IMR-90 (cell line): Measurements from ENCODE around the gene ZMYM1. TPM values are rescaled to one million over a fixed set of nuclear protein-coding genes. Genes with fewer than 3 reads are reported as not detected.

ENCODE experiments used
- ATAC-seq: fragments of 200-7000 bp; cut with Tn5 transposase; 2 replicates; pipeline ENCODE4 v1.9.1; 2020; ENCODE audit warnings: low read depth, mild to moderate bottlenecking, moderate library complexity
- BruUV-seq: library from RNA; stranded (reverse); fragments of 400-500 nt; replicated peaks from 2 replicates; lab custom pipeline; 2021; lab: Mats Ljungman, UMichigan
- CTCF ChIA-PET: fragments of 300-600 bp; formaldehyde crosslinking; extraction: SDS; loops from one replicate; lab custom pipeline; 2021; ENCODE audit warnings: antibody characterized with exemption; lab: Yijun Ruan, JAX
- POLR2A ChIA-PET: fragments of 300-600 bp; sonication (Branson Sonifier 250); formaldehyde crosslinking; loops from one replicate; lab custom pipeline; 2022; ENCODE audit warnings: antibody characterized with exemption; ENCODE audit not compliant: unreplicated experiment; lab: Charles Lee
- DNase-seq: peaks from one replicate; pipeline ENCODE4 v3.0.0; 2013
- H2AFZ ChIP-seq: replicated peaks from 2 replicates; pipeline ENCODE3; 2013; ENCODE audit warnings: low read length, mild to moderate bottlenecking; ENCODE audit not compliant: poor library complexity
- H2AK5ac ChIP-seq: 2 replicates; pipeline ENCODE4 v1.6.1; 2013; ENCODE audit warnings: low read depth, low read length, inconsistent platforms
- H2AK9ac ChIP-seq: replicated peaks from 2 replicates; pipeline ENCODE3; 2013; ENCODE audit warnings: mild to moderate bottlenecking, low read depth, low read length, moderate library complexity; ENCODE audit not compliant: poor library complexity
- H2BK120ac ChIP-seq: 2 replicates; pipeline ENCODE4 v1.6.1; 2013; ENCODE audit warnings: low read depth, low read length, inconsistent platforms
- H2BK15ac ChIP-seq: 3 replicates; pipeline ENCODE4 v1.6.1; 2013; ENCODE audit warnings: low read depth, low read length, inconsistent platforms
- H2BK20ac ChIP-seq: 2 replicates; pipeline ENCODE4 v1.6.1; 2013; ENCODE audit warnings: low read depth, mild to moderate bottlenecking, inconsistent platforms, low read length, moderate library complexity
- H2BK5ac ChIP-seq: 2 replicates; pipeline ENCODE4 v1.6.1; 2013; ENCODE audit warnings: mild to moderate bottlenecking, low read depth, low read length, inconsistent platforms; ENCODE audit not compliant: poor library complexity, severe bottlenecking
- H3K14ac ChIP-seq: replicated peaks from 2 replicates; pipeline ENCODE4 v1.6.1; 2013; ENCODE audit warnings: low read depth, low read length, inconsistent platforms
- H3K18ac ChIP-seq: 2 replicates; pipeline ENCODE4 v1.6.1; 2013; ENCODE audit warnings: low read depth, low read length, control low read depth
- H3K23ac ChIP-seq: 2 replicates; pipeline ENCODE4 v1.6.1; 2013; ENCODE audit warnings: low read depth, low read length, inconsistent platforms
- H3K27ac ChIP-seq: 2 replicates; pipeline ENCODE4 v1.5.1; 2013; ENCODE audit warnings: mild to moderate bottlenecking, control low read depth, low read length; ENCODE audit not compliant: insufficient read depth
- H3K27me3 ChIP-seq: 2 replicates; pipeline ENCODE4 v1.6.1; 2013; ENCODE audit warnings: low read length; ENCODE audit not compliant: control insufficient read depth, insufficient read depth
- H3K36me3 ChIP-seq: 2 replicates; pipeline ENCODE4 v1.6.1; 2013; ENCODE audit warnings: low read length, mixed read lengths; ENCODE audit not compliant: control insufficient read depth, insufficient read depth
- H3K4ac ChIP-seq: 2 replicates; pipeline ENCODE4 v1.6.1; 2013; ENCODE audit warnings: low read depth, low read length, inconsistent platforms
- H3K4me1 ChIP-seq: 2 replicates; pipeline ENCODE4 v1.6.1; 2013; ENCODE audit warnings: low read length, mixed read lengths; ENCODE audit not compliant: control insufficient read depth, insufficient read depth
- H3K4me2 ChIP-seq: 2 replicates; pipeline ENCODE4 v1.6.1; 2013; ENCODE audit warnings: low read depth, mild to moderate bottlenecking, control low read depth, low read length, moderate library complexity
- H3K4me3 ChIP-seq: 2 replicates; pipeline ENCODE4 v1.5.1; 2013; ENCODE audit warnings: low read depth, mild to moderate bottlenecking, control low read depth, low read length, moderate library complexity; ENCODE audit not compliant: insufficient read depth
- H3K56ac ChIP-seq: 2 replicates; pipeline ENCODE4 v1.6.1; 2013; ENCODE audit warnings: low read length, inconsistent platforms; ENCODE audit not compliant: insufficient read depth; ENCODE audit errors: extremely low read depth
- H3K79me1 ChIP-seq, 2 experiments: 2 replicates each; pipeline ENCODE4 v1.6.1; 2013; ENCODE audit warnings: low read length in 2 of 2, inconsistent platforms in 1 of 2, low read depth in 1 of 2
- H3K9ac ChIP-seq: 2 replicates; pipeline ENCODE4 v1.6.1; 2013; ENCODE audit warnings: low read depth, low read length, control low read depth
- H3K9me1 ChIP-seq: 2 replicates; pipeline ENCODE4 v1.6.1; 2013; ENCODE audit warnings: low read length, inconsistent platforms; ENCODE audit not compliant: insufficient read depth
- H3K9me3 ChIP-seq: 2 replicates; pipeline ENCODE4 v1.6.1; 2013; ENCODE audit warnings: low read length; ENCODE audit not compliant: control insufficient read depth, insufficient read depth
- H4K20me1 ChIP-seq: 2 replicates; pipeline ENCODE4 v1.6.1; 2013; ENCODE audit warnings: low read length, inconsistent platforms; ENCODE audit not compliant: insufficient read depth
- H4K5ac ChIP-seq: 2 replicates; pipeline ENCODE4 v1.6.1; 2013; ENCODE audit warnings: mild to moderate bottlenecking, low read depth, low read length, control low read depth
- H4K8ac ChIP-seq, 2 experiments: 2 replicates each; pipeline ENCODE4 v1.6.1; 2013; ENCODE audit warnings: low read depth in 2 of 2, low read length in 2 of 2, control low read depth in 1 of 2, inconsistent platforms in 1 of 2
- H4K91ac ChIP-seq: 2 replicates; pipeline ENCODE4 v1.6.1; 2013; ENCODE audit warnings: low read depth, low read length, inconsistent platforms; ENCODE audit not compliant: insufficient read depth
- BHLHE40 ChIP-seq: fragments of 150-350 bp; IDR thresholded peaks from 2 replicates; pipeline ENCODE4 v1.6.1; 2016; ENCODE audit warnings: mild to moderate bottlenecking, low read depth, low read length
- CEBPB ChIP-seq: IDR thresholded peaks from 2 replicates; pipeline ENCODE4 v1.6.1; 2012; ENCODE audit warnings: low read depth, low read length, improper control_type of control experiment
- CHD1 ChIP-seq: IDR thresholded peaks from 2 replicates; pipeline ENCODE4 v1.6.1; 2012; ENCODE audit warnings: low read depth, low read length, improper control_type of control experiment
- FOS ChIP-seq: fragments of 150-350 bp; IDR thresholded peaks from 2 replicates; pipeline ENCODE4 v1.6.1; 2016; ENCODE audit warnings: low read depth, low read length
- MAFK ChIP-seq: IDR thresholded peaks from 2 replicates; pipeline ENCODE4 v1.6.1; 2012; ENCODE audit warnings: low read depth, low read length, improper control_type of control experiment
- MAZ ChIP-seq: IDR thresholded peaks from 2 replicates; pipeline ENCODE4 v1.6.1; 2012; ENCODE audit warnings: low read depth, mild to moderate bottlenecking, low read length, improper control_type of control experiment, moderate library complexity, borderline replicate concordance
- MXI1 ChIP-seq: IDR thresholded peaks from 2 replicates; pipeline ENCODE4 v1.6.1; 2012; ENCODE audit warnings: low read depth, mild to moderate bottlenecking, low read length, moderate library complexity, borderline replicate concordance
- NFE2L2 ChIP-seq: fragments of 150-350 bp; IDR thresholded peaks from 2 replicates; pipeline ENCODE4 v1.6.1; 2016; ENCODE audit warnings: low read depth, mild to moderate bottlenecking, low read length
- POLR2A ChIP-seq: IDR thresholded peaks from 2 replicates; pipeline ENCODE4 v1.6.1; 2012; ENCODE audit warnings: mild to moderate bottlenecking, low read depth, low read length
- RCOR1 ChIP-seq: IDR thresholded peaks from 2 replicates; pipeline ENCODE4 v1.6.1; 2012; ENCODE audit warnings: mild to moderate bottlenecking, low read length, improper control_type of control experiment; ENCODE audit not compliant: insufficient replicate concordance
- RFX5 ChIP-seq: IDR thresholded peaks from 2 replicates; pipeline ENCODE4 v1.8.0; 2012; ENCODE audit warnings: low read depth, mild to moderate bottlenecking, low read length, moderate library complexity
- SMC3 ChIP-seq: fragments of 150-350 bp; IDR thresholded peaks from 2 replicates; pipeline ENCODE4 v1.6.1; 2016; ENCODE audit warnings: low read depth, mild to moderate bottlenecking, antibody characterized with exemption, low read length, moderate library complexity
- WGBS, 2 experiments: methylation state at CpG; one replicate each; pipeline versions ENCODE4 v1.1.5 to v1.1.7; 2013; ENCODE audit warnings: missing lambda C conversion rate in 2 of 2; ENCODE audit not compliant: insufficient read length in 1 of 2; ENCODE audit errors: extremely low coverage in 2 of 2; 5-methylcytosine and 5-hydroxymethylcytosine counted together
- dilution Hi-C: fragments of 300-500 bp; cut with HindIII; formaldehyde crosslinking; loops from one replicate; pipeline ENCODE4 v1.14.3; 2018; ENCODE audit warnings: low sequenced_read_pairs; ENCODE audit not compliant: unreplicated experiment
- in situ Hi-C: fragments of 300-500 bp; cut with MboI; formaldehyde crosslinking; loops from 3 replicates; pipeline ENCODE4 v1.14.3; 2019; ENCODE audit warnings: low sequenced_read_pairs, inconsistent platforms, mixed read lengths
- intact Hi-C: fragments of 100-400 bp; cut with micrococcal nuclease; formaldehyde crosslinking; loops from 2 replicates; pipeline ENCODE4 v1.10.0; 2022
- polyA plus RNA-seq, 3 experiments: library from polyadenylated mRNA; depleted of rRNA; stranded (reverse); fragments of >200 nt; gene quantifications; 2 replicates each; pipeline ENCODE4 v1.2.3, GENCODE V29; 2012; ENCODE audit warnings: low replicate concordance in 1 of 3
- total RNA-seq: library from RNA; depleted of rRNA; stranded (reverse); fragments of >200 nt; gene quantifications from 2 replicates; pipeline ENCODE4 v1.2.3, GENCODE V29; 2012
- TF ChIP-seq, protein P1 (sequence below): fragments of 150-350 bp; IDR thresholded peaks from 2 replicates; pipeline ENCODE4 v1.6.1; 2016; ENCODE audit warnings: low read depth, mild to moderate bottlenecking, low read length, moderate library complexity, borderline replicate concordance
- TF ChIP-seq, protein P2 (sequence below): fragments of 150-350 bp; IDR thresholded peaks from 2 replicates; pipeline ENCODE4 v1.6.1; 2017; ENCODE audit warnings: mild to moderate bottlenecking, antibody characterized with exemption, low read length, low read depth
- TF ChIP-seq, protein P3 (sequence below): conservative IDR thresholded peaks from 2 replicates; pipeline ENCODE4 v1.5.1; 2012; ENCODE audit warnings: mild to moderate bottlenecking, low read depth, low read length, improper control_type of control experiment

ZMYM1 gene
- total and polyA plus RNA-seq, 2 of the 4 experiments (the other 2 are of a cell fraction), result 7.2 to 33.9 TPM

DNA sequence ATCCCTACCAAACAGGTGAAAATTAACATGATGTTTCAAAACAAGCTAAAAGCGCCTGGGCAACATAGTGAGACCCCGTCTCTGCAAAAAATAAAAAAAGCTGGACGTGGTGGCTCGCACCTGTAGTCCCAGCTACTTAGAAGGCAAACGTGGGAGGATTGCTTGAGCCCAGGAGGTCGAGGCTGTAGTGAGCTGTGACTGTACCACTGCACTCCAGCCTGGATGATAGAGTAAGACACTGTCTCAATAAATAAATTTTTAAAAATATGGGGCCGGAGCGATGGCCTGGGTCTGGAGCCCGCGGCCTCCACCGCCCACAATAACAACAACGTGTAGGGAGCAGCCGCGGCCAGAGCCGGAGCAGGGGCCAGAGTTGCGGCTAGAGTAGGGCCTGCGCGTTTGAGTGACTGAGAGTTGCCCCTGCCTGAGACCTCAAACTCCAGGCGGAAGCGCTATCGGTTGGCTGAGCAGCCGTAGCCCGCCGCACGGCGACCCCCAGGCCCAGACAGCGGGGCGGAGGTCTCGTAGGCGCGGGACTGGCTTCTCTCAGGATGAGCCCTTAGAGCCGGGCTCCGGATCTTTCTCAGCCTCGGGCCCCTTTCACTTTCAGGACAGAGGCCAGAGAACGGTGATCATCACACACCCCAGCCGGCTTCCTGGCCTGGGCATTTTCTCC lies 41.4 kb downstream of the ZMYM1 start:
- Histone ChIP-seq H3K23ac (no peak overlapping the region), H2AFZ (peak overlapping the region; percentile 92), H4K20me1 (no peaks in the 10 kb centered on the region), H2BK15ac (no peak overlapping the region), H3K18ac (no peak overlapping the region), H3K79me1 (no peaks in the 10 kb centered on the region), H4K5ac (no peak overlapping the region; the same call in 1 of the 2 replicates), H2BK120ac (no peak overlapping the region), H3K9ac (no peak overlapping the region), H3K4ac (no peak overlapping the region), H3K9me3 (no peaks in the 10 kb centered on the region), H3K56ac (no peak overlapping the region), H3K4me2 (peak overlapping the region; percentile 83), H3K4me3 (peak overlapping the region; percentile 50), H2BK20ac (no peak overlapping the region), H3K27ac (no peak overlapping the region), H4K91ac (no peak overlapping the region), H4K8ac (0 out of 4 replicates have a peak overlapping the region, but pooled peaks of 1 of the 2 experiments have one; percentile 13), H3K14ac (no peak overlapping the region), H3K4me1 (no peaks in the 10 kb centered on the region; the same call in 1 of the 2 replicates), H2AK9ac (peak overlapping the region; percentile 52), H2AK5ac (no peak overlapping the region), H2BK5ac (no peak overlapping the region), H3K9me1 (0 out of 2 replicates have a peak, but pooled peaks cover 2% of the 10 kb centered on the region), H3K36me3 (peaks cover 2% of the 10 kb centered on the region; the same call in 1 of the 2 replicates), H3K27me3 (no peaks in the 10 kb centered on the region)
- ATAC-seq, result peak; percentile 89
- WGBS, 2 experiments, result 24% methylated on average over 8 of the region's 36 CpGs; no CpG with 5 or more reads in 1 of the 2 experiments
- in situ Hi-C loops (no loop called here), dilution Hi-C loops (no loop called here), intact Hi-C loops (no loop called here)
- CTCF ChIA-PET, result interaction anchor here (0.5 to 0.7 kb wide), 2 partner anchors 130 to 1872 kb away, joined by 6 to 7 read pairs; no protein-coding TSS in a partner anchor
- BruUV-seq, result no TSS peak
- DNase-seq, result peak; percentile 2
- POLR2A ChIA-PET, result no interaction called here
- no peak for TF ChIP-seq CEBPB
- no peak for TF ChIP-seq POLR2A
- no peak for TF ChIP-seq BHLHE40
- no peak for TF ChIP-seq RCOR1
- TF ChIP-seq NFE2L2, result no peak
- no peak for TF ChIP-seq RFX5
- TF ChIP-seq FOS, result no peak
- TF ChIP-seq, protein P1, sequence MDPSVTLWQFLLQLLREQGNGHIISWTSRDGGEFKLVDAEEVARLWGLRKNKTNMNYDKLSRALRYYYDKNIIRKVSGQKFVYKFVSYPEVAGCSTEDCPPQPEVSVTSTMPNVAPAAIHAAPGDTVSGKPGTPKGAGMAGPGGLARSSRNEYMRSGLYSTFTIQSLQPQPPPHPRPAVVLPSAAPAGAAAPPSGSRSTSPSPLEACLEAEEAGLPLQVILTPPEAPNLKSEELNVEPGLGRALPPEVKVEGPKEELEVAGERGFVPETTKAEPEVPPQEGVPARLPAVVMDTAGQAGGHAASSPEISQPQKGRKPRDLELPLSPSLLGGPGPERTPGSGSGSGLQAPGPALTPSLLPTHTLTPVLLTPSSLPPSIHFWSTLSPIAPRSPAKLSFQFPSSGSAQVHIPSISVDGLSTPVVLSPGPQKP, result no peak
- no peak for TF ChIP-seq MXI1
- TF ChIP-seq, protein P2, sequence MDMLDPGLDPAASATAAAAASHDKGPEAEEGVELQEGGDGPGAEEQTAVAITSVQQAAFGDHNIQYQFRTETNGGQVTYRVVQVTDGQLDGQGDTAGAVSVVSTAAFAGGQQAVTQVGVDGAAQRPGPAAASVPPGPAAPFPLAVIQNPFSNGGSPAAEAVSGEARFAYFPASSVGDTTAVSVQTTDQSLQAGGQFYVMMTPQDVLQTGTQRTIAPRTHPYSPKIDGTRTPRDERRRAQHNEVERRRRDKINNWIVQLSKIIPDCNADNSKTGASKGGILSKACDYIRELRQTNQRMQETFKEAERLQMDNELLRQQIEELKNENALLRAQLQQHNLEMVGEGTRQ, result no peak
- no peak for TF ChIP-seq MAFK
- no peak for TF ChIP-seq SMC3
- TF ChIP-seq MAZ, result no peak
- TF ChIP-seq, protein P3, sequence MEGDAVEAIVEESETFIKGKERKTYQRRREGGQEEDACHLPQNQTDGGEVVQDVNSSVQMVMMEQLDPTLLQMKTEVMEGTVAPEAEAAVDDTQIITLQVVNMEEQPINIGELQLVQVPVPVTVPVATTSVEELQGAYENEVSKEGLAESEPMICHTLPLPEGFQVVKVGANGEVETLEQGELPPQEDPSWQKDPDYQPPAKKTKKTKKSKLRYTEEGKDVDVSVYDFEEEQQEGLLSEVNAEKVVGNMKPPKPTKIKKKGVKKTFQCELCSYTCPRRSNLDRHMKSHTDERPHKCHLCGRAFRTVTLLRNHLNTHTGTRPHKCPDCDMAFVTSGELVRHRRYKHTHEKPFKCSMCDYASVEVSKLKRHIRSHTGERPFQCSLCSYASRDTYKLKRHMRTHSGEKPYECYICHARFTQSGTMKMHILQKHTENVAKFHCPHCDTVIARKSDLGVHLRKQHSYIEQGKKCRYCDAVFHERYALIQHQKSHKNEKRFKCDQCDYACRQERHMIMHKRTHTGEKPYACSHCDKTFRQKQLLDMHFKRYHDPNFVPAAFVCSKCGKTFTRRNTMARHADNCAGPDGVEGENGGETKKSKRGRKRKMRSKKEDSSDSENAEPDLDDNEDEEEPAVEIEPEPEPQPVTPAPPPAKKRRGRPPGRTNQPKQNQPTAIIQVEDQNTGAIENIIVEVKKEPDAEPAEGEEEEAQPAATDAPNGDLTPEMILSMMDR, result no peak
- TF ChIP-seq CHD1, result no peak
